ENCODE measurements around the gene UPF1. TPM values are rescaled to one million over a fixed set of nuclear protein-coding genes. Genes with fewer than 3 reads are reported as not detected.
A peak's percentile ranks its signal among the peaks of the same experiment; 100 is the strongest.

Gene UPF1
- total and polyA plus RNA-seq, 2 of the 13 experiments (the other 11 are each of a cell fraction or from before 2014, with no cell fraction given) = 16.9 to 41.8 TPM

DNA sequence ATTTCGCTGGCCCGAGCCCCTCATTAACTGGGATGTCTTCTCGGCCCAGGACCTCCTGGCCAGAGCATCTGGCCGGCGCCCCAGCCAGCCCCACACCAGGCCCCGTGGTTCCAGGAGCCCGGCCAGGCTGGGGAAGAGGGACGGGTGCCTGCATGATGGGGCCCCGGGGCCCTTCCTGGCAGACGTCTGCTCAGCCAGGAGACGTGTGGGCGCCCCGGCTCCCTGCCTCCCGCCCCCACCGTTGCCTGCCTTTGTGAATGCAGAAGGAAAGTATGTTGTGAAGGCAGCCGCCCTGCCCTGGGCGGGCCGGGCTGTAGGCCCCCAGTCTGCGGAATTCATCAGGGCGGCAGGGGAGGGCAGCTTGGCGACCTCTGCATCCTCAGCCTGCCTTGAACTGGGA, 36.2 kb upstream of the UPF1 start:
- Histone ChIP-seq H4K20me1 (ENCODE audit: insufficient read depth, low read length) (no peaks in the 10 kb centered on the region), H3K27ac (ENCODE audit: extremely low read length, insufficient read depth, low read length) (no peak overlapping the region), H2AFZ (ENCODE audit: low read length) (no peak overlapping the region), H3K4me1 (ENCODE audit: insufficient read depth, low read length) (peaks cover 52% of the 10 kb centered on the region), H3K9me3 (ENCODE audit: low read length) (no peaks in the 10 kb centered on the region), H3K4me2 (ENCODE audit: low read depth, low read length) (peak overlapping the region; percentile 51; the same call in 1 of the 2 replicates), H3K27me3 (ENCODE audit: control insufficient read depth in 1 of 2, insufficient read depth in 2 of 2, low read length in 2 of 2) (peaks cover 8 to 51% of the 10 kb centered on the region in 2 experiments), H3K4me3 (replicated peaks in 1 of 3; ENCODE audit: insufficient read depth in 1 of 3, low read depth in 2 of 3, low read length in 3 of 3) (peak overlapping the region in 1 of 3 experiments; percentile 33; a peak in 1 of 6 replicates), H3K79me2 (ENCODE audit: insufficient read depth, low read length) (no peaks in the 10 kb centered on the region), H3K9ac (ENCODE audit: insufficient read depth, low read depth, low read length) (no peak overlapping the region), H3K36me3 (replicated peaks in 1 of 2; ENCODE audit: control insufficient read depth in 1 of 2, insufficient read depth in 2 of 2, low read length in 2 of 2) (no peaks in the 10 kb centered on the region)
- POLR2A ChIA-PET = interaction anchor here (0.8 kb wide), 1 partner anchor 10 kb away, joined by 3 read pairs; no protein-coding TSS in a partner anchor
- peak; percentile 36 for ATAC-seq
- no peak for FAIRE-seq
- in situ Hi-C loops (cut with HindIII; ENCODE audit: extremely low pct_ligation_motif_present, low pct_unique_long_range_greater_than_20kb) = no loop called here
- WGBS (ENCODE audit: low lambda C conversion rate) = 30% methylated on average over 6 of the region's 21 CpGs
- TF ChIP-seq TP53 (CRISPR knock-in tag; conservative IDR thresholded peaks at IDR 0.05) (no peak), RAD51 (IDR thresholded peaks at IDR 0.05; ENCODE audit: borderline replicate concordance) (no peak), ZFP90 (CRISPR knock-in tag; IDR thresholded peaks at IDR 0.05; ENCODE audit: borderline replicate concordance) (no peak), SOX6 (IDR thresholded peaks at IDR 0.05) (no peak), SOX6 (CRISPR knock-in tag; IDR thresholded peaks at IDR 0.05) (0 out of 2 replicates have a peak, but pooled peaks have one; percentile 23), ZFYVE20 (CRISPR knock-in tag; IDR thresholded peaks at IDR 0.05; ENCODE audit: borderline replicate concordance, low read depth) (no peak)
- TF ChIP-seq, protein P1, sequence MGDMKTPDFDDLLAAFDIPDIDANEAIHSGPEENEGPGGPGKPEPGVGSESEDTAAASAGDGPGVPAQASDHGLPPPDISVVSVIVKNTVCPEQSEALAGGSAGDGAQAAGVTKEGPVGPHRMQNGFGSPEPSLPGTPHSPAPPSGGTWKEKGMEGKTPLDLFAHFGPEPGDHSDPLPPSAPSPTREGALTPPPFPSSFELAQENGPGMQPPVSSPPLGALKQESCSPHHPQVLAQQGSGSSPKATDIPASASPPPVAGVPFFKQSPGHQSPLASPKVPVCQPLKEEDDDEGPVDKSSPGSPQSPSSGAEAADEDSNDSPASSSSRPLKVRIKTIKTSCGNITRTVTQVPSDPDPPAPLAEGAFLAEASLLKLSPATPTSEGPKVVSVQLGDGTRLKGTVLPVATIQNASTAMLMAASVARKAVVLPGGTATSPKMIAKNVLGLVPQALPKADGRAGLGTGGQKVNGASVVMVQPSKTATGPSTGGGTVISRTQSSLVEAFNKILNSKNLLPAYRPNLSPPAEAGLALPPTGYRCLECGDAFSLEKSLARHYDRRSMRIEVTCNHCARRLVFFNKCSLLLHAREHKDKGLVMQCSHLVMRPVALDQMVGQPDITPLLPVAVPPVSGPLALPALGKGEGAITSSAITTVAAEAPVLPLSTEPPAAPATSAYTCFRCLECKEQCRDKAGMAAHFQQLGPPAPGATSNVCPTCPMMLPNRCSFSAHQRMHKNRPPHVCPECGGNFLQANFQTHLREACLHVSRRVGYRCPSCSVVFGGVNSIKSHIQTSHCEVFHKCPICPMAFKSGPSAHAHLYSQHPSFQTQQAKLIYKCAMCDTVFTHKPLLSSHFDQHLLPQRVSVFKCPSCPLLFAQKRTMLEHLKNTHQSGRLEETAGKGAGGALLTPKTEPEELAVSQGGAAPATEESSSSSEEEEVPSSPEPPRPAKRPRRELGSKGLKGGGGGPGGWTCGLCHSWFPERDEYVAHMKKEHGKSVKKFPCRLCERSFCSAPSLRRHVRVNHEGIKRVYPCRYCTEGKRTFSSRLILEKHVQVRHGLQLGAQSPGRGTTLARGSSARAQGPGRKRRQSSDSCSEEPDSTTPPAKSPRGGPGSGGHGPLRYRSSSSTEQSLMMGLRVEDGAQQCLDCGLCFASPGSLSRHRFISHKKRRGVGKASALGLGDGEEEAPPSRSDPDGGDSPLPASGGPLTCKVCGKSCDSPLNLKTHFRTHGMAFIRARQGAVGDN (CRISPR knock-in tag; IDR thresholded peaks at IDR 0.05) = peak; percentile 31; the same call in 1 of the 2 replicates
- TF ChIP-seq, protein P2, sequence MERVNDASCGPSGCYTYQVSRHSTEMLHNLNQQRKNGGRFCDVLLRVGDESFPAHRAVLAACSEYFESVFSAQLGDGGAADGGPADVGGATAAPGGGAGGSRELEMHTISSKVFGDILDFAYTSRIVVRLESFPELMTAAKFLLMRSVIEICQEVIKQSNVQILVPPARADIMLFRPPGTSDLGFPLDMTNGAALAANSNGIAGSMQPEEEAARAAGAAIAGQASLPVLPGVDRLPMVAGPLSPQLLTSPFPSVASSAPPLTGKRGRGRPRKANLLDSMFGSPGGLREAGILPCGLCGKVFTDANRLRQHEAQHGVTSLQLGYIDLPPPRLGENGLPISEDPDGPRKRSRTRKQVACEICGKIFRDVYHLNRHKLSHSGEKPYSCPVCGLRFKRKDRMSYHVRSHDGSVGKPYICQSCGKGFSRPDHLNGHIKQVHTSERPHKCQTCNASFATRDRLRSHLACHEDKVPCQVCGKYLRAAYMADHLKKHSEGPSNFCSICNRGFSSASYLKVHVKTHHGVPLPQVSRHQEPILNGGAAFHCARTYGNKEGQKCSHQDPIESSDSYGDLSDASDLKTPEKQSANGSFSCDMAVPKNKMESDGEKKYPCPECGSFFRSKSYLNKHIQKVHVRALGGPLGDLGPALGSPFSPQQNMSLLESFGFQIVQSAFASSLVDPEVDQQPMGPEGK (CRISPR knock-in tag; IDR thresholded peaks at IDR 0.05) = peak; percentile 53
- TF ChIP-seq, protein P3, sequence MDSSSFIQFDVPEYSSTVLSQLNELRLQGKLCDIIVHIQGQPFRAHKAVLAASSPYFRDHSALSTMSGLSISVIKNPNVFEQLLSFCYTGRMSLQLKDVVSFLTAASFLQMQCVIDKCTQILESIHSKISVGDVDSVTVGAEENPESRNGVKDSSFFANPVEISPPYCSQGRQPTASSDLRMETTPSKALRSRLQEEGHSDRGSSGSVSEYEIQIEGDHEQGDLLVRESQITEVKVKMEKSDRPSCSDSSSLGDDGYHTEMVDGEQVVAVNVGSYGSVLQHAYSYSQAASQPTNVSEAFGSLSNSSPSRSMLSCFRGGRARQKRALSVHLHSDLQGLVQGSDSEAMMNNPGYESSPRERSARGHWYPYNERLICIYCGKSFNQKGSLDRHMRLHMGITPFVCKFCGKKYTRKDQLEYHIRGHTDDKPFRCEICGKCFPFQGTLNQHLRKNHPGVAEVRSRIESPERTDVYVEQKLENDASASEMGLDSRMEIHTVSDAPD (CRISPR knock-in tag; IDR thresholded peaks at IDR 0.05) = no peak
- TF ChIP-seq, protein P4, sequence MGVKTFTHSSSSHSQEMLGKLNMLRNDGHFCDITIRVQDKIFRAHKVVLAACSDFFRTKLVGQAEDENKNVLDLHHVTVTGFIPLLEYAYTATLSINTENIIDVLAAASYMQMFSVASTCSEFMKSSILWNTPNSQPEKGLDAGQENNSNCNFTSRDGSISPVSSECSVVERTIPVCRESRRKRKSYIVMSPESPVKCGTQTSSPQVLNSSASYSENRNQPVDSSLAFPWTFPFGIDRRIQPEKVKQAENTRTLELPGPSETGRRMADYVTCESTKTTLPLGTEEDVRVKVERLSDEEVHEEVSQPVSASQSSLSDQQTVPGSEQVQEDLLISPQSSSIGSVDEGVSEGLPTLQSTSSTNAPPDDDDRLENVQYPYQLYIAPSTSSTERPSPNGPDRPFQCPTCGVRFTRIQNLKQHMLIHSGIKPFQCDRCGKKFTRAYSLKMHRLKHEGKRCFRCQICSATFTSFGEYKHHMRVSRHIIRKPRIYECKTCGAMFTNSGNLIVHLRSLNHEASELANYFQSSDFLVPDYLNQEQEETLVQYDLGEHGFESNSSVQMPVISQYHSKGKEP (CRISPR knock-in tag; IDR thresholded peaks at IDR 0.05) = no peak
- no TSS peak for BruUV-seq (replicated peaks)
- CTCF ChIA-PET (ENCODE audit: low intra/inter-chr PET ratio, low total read pairs) = no interaction called here
- DNase-seq (ENCODE audit: low spot score) = no peak
- intact Hi-C loops (cut with micrococcal nuclease; ENCODE audit: unreplicated experiment) = loop anchor here (5.0 kb wide), 1 partner anchor 37 kb away; the partner anchor contains the start of gene UPF1

Data from HepG2 (cell line).